GM21723 (cell line): ENCODE data around the gene PRX.
"Not testable (repeated sequence)": the region's sequence is repeated elsewhere in the genome, so short reads cannot be mapped to it uniquely, and the experiment has no call there.

ENCODE experiments used
- ATAC-seq: cut with Tn5 transposase; IDR thresholded peaks from one replicate; pipeline ENCODE4 v1.9.1; 2021; ENCODE audit warnings: mild to moderate bottlenecking, moderate library complexity; ENCODE audit not compliant: unreplicated experiment

The PRX gene

DNA sequence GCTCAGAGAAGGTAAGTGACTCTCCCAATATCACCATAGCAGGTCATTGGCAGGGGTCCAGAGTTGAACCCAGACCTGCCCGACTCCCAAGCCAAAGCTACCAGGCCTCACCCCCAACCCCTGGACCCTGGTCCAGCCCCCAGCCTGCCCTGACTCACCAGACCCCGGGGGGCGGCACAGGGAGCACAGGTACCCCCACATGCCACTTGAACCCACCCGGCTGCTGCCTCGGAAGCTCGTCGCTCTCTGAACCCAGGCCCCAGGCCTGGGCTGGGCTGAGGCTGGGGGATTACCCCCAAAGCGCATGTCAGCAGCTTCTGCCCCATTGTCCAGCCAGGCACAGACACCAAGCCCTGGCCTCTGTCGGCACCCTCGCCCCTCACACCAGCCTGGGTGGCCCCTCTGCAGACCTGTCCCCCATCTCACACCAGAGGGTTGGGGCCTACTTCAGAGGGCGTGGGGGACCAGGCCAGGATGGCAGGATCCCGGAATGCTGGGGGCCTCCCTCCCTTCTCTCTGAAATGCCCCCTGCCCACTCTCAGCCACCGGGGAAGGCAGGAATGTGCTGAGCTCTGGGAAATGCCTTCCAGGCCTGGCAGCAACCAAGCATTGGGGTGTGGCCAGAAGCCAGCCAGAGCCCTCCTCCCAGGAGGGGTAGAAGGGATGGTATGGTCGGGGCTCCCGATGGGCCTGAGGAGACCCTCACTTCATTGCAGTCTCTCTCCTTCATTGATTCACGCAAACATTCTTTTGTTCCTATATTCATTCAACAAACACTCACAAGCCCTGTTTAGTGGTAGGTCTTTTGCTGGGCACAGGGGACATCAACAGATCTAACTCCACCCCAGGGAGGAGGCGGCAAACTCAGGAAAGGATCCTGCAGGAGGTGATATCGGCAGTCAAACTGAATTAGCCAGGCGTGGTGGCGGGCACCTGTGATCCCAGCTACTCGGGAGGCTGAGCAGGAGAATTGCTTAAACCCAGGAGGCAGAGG is 1.7 kb upstream of the PRX start:
- ATAC-seq, result no peak

DNA sequence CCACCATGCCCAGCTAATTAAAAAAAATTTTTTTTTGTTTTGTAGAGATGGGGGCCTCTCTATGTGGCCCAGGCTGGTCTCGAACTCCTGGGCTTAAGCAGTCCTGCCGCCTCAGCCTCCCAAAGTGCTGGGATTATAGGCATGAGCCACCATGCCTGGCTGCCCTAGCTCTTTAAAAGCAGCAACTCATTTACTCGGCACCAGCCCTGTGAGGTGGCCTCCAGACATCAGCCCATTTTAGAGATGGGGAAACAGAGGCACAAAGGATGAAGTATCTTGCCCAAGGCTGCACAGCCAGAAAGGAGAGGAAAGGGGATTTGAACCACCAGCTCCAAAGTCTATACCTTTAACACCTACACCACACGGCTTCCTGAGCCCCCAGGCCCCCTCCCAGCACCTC is 312 bp downstream of the PRX start:
- no peak for ATAC-seq

DNA sequence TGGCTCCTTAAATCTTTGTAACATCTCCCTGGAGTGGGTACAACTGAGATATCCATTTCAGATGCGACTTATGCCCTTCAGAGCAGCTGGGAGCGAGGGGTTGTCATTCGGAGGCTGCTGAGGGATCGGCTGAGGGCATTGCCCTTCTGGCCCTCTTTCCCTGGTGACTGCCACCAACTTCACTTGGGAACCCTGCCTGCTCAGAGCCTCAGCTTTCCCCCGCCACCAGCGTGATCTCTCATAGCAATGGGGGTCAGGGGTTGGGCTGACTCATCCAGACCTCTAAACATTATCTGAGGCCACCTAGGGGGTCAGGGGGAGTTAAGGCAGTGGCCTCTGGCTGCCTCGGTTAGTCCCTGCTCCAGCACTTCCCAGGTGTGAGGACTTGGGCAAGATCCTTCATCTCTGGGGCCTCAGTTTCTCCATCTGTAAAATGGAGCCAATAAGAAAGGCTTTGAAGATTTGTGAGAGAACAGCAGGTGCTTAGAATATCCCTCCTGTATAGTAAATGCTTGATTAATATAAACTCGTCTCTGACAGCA is 1.1 kb downstream of the PRX start:
- ATAC-seq, result no peak

DNA sequence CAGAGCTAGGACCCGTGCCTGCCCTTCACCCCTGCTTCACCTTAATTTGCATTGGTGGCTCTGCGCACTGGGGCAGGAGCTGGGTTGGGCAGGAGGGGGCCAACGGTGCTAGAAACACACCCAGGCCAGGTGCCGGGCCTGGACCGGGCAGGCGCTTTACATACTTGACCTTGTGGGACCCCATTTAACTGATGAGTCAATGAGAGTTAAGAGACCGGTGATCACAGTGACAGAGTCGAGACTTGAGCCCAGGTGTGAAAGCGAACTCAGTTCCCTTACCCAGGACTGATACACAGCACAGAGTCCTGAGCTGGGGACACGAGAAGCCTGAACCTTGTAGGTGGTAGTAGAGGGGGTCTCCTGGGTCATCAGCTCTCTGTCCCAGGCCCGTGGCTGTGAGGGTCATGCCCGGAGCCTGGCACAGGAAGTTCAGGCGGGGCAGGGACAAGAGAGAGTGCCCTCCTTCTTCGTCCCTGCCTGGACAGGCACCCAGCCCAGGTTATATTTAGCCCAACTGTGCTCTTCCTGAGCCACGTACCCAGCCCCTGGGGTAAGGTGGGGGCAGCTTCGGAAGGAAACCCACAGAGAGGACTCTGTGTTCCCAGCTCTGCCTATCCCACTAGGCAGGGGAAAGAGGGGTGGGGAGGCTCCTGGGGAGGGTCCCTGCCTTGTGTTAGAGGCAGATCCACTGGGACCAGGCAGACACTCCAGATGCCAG is 1.9 kb downstream of the PRX start:
- no peak for ATAC-seq

DNA sequence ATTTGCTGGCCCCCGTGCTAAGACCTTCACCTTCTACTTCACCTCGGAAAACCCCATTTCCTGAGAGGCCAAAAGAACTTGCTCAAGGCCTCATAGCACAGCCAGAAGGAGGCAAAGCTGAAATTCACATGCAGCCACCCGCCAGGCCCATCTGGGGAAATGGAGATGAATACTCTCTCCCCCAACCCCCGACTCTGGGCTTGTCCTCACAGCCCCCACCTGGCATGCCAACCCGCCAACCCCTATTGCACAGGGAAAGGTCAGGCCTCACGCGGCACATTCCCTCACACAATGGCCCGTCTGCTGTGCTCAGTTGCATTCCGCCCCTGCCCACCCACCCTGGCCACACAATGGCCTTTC is 3.2 kb downstream of the PRX start:
- no peak for ATAC-seq

DNA sequence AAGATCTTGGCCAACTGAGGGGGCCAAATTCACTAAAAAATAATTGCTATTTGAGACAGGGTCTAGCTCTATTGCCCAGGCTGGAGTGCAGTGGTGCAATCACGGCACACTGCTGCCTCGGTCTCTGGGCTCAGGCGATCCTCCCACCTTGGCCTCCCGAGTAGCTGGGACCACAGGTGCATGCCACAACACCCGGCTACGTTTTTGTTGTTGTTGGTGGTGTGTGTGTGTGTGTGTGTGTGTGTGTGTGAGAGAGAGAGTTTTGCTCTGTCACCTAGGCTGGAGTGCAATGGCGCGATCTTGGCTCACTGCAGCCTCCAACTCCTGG is 4.6 kb downstream of the PRX start:
- ATAC-seq, result not testable (repeated sequence)

DNA sequence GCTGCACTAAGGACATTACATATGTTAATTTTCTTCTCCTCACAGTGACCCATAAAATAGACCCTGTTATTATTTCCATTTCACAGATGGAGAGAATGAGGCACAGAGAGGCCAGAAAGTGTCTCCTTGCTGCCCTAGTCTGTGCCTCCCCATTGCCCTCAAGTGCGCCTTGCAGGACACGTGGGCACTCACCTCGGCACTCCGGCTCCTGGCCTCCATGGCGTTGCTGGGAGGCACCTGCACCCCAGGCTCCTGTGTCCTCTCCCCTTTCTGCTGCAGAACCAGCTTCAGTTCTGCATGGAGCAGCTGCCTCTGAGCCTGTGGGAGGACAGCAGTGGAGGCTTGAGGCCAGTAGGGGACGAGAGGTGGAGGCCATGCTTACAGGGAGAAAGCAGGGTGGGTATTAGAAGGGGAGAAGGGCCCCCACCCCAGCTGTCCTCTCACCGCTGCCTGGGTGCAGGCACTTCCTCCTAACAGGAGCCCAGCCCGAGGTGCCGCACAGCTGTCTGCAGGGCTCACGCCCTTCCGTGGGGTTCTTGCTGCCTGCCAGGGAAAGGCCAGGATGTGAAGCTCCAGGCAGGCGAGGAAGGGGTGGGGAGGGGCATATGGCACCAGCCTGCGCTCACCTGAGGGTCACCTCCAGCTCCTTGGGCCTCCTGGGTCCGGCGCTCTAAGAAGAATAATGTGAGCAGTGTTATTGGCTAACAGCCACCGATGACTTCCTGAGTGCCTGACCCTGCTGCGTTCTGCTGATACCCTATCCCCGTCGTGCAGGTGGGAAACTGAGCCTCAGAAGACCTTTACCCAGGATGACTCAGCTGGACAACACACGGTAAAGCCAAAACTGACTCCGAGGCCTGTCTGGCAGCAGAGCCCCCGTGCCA is 5.2 kb downstream of the PRX start:
- ATAC-seq, result no peak

DNA sequence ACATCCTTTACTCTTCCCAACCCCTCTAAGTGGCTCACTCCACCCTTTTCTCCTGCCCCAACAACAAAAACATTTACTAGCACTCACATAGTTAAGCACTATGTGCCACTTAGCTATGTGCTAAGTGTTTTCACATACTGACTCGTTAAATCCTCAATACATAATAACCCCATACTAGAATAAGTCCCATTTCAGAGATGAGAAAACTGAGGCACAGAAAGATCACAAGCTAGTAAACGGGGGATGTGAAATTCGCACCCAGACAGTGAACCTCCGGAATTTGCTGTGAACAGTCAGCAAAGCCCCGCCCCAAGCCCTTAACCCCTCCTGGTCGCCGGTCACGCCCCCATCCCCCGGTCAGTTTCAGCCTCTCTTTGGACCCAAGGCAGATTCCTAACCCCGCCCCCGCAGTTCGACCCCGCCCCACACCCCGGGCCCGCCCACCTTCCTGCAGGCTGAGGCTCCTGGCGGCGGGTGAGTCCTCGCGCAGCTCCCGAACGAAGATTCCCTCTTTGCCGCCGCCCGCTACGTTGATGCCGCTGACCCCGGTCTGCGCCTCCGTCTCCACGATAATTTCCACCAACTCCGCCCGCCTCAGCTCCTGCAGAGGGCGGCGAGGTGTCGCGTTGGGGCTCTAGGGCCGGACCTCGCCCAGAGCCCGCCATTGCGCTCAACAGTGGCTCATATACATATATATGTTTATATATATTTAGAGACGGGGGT is 9.8 kb downstream of the PRX start:
- ATAC-seq, result peak; percentile 74

DNA sequence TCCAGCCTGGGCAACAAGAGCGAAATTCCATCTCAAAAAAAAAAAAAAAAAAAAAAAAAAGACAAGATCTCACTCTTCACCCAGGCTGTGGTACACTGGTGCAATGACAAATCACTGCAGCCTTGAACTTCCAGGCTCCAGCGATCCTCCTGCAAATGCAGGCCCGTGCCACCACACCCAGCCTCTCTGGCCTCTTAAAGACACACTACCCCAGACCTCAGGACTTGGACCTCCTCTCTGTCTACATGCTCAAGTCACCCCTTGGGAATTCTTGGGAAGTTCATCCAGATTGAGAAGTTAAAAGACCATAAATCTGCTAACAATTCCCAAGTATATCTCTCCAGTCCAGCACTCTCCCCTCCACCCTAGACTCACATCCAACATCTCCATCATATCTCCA is 12.6 kb downstream of the PRX start:
- ATAC-seq, result no peak

DNA sequence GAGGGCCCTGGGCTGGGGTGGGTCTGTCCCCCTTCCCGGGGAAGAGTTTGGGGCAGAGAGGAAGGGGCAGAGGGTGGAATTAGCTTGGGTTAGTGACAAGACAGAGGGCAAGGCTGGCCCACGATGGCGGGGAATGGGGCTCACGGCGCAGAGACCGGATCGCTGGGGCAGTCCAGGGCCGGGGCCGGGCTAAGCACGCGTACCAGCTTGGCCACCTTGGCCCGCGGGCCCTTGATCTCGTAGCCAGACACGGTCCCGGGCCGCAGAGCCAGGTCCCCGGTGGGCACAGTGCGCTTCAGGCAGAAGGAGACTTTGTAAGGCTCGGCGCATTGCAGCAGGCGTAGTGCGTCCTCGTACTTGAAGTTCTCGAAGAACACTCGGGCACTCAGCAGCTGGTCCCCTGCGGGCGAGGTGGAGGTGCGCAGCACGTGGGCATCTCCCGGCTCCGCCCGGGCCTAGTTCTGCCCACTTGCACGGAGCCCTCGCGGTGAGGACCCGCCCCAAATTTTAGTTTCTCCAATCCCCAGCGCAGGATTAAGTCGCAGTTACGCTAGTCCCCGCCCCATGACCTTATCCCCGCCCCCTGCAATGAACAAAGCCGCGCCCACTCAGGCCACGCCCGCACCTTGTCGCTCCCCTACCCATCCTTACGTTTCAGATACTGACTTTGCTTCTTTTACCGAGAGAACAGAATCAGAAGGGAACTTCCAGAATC is 14.6 kb downstream of the PRX start:
- ATAC-seq, result no peak

DNA sequence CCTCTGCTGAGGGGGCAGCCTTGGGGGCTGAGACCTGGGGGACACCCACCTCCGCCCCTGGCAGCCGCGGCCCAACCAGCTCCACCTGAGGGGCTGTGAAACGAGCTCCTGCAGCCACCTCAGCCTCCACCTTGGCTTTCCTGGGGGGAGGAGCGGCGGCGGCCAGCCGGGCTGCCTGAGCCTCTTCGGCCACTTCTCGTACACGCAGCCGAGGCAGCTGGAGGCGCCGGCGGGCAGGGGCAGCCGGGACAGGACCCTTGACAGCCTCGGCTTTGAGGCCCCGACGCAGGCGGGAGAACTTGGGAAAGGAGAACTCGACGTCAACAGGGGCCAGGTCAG is 15.6 kb downstream of the PRX start:
- ATAC-seq, result no peak

DNA sequence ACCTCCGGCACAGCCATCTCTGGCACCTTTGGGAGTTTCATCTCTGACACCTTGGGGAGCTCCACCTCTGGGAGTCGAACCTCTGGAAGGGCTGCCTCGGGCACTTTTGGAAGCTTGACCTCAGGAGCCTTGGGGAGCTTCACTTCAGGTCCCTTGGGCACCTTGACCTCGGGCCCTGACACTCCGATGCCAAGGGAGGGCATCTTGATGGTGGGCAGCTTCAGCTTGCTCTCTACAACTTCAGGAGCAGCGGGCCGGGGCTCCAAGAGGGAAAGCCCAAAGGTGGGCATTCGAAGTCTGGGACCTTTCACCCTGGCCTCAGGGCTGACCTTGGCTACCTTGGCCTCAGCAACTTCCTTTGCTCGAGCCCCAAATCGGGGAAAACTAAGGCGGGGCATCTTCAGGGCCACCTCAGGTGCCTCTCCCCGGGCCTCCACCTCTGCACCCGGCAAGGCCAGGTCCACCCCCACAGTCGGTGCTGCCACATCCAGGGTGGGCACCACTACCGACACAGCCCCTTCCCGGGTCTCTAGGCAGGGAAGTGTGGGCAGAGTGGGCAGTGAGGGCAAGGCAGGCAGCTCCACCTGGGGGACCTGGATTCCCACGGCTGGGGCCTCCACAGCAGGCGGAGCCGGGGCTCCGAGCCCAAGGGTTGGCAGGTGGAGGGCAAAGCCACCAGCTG is 16.2 kb downstream of the PRX start:
- no peak for ATAC-seq

DNA sequence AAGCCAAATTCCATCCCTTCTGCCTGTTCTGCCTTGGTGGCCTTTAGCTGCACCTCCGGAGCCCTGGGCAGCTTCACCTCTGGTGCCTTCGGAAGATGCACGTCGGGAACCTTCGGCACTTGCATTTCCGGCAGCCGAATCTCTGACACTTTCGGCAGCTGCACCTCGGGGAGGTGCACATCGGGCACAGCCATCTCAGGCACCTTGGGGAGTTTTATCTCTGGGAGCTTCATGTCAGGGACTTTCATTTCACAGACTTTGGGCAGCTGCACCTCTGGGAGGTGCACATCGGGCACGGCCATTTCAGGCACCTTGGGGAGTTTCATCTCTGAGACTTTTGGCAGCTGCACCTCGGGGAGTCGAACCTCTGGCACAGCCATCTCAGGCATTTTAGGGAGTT is 17.2 kb downstream of the PRX start:
- ATAC-seq, result no peak

DNA sequence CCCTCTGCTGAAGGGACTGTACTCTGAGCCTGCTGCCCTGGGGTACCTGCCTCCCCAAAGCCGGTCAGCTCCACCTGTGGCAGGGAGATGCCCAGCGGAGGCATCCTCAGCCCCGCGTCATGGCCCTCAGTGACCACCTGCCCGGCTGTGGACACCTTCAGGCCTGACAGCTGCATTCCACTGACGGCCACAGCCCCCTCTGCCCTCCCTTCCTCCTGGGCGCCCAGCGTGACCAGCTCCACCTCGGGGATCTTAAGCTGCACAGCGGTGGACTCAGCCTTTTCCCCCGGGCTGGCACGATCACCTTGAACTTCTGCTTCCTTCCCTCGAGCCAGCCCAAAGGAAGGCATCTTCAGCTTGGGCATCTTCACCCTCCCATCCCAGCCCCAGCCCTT is 18.4 kb downstream of the PRX start:
- ATAC-seq, result no peak

DNA sequence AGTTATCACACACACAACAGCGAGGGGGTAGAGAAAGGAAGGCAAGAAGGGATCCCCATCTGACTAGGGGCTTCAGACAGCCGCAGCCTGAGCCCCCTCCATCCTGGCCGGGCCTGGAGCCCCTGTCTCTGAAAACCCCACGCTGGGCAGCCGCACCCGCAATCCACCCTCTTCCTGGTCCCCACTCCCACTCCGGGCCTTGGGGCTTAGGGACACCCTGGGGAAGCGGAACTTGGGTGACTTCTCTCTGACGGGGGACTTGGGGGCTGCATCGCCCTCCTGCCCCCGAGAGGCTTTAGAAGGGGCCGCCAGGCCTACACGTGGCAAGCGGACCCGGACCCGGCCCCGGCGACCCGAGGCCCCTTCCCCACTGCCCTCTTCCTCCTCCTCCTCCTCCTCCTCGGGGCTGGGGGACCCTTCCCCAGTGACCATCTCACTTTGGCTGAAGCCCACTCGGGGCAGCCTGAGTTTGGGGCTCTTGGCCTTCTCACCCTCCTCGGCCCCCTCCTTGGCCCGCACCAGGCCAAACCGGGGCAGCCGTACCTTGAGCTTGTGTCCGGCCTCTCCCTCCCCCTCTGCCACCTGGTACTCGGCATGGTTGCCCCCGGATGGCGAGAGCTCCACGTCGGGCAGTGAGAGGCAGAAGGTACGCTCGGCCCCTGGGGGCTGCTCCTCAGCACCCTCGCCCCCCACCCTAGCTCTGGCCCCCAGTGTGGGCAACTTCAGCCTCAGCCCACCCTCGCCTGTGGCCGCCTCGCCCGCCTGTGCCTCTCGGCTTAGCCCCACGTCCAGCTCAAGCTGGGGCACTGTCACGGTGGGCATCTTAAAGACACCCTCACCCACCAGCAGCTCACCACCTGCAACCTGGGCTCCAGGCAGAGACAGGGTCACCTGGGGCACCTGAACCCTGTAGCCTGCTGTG is 19.0 kb downstream of the PRX start:
- no peak for ATAC-seq

DNA sequence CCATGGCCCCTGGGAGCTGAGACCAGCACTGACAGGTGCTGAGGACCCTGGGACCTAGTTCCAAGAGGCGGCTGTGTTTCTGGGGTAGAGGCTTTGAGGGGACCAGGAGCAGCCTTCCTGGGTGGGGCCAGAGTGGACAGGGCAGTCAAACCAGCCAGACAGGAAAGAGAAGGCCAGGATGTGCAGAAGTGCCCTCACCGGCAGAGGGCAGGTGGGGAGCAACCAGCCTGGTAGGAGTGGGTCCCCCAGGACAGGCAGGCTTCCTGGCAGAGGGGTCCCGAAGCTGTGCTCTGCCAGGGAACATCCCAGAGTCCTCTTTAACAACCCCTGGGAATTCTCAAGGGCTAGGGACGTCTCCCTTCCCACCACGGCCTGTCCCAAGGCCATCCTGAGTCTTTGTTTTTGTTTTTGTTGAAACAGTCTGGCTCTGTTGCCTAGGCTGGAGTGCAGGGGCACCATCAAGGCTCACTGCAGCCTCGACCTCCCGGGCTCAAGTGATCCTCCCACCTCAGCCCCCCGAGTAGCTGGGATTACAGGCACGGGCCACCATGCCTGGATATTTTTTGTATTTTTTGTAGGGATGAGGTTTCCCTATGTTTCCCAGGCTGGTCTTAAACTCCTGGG is 20.2 kb downstream of the PRX start:
- ATAC-seq, result no peak

DNA sequence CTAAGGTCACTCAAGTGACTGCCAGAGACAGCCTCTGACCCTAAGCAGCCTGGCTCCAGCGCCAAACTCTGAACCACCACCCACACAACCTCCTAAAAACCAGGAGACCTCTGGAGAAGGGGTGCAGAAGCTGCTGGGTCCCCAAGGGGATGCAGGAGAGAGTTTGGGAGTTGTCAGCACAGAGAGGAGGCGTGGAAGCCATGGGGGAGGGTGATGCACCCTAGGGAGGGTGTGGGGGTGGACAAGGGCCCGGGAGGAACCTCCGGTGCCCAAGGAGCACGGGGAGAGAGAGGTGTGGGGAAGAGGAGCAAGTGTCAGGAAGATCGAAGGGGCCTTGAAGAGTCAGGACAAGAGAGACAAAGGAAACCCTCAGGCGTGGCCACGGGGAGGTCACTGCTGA is 21.1 kb downstream of the PRX start:
- ATAC-seq, result no peak
